Right ventricle myocardium superior (tissue), 1 donor: ENCODE measurements around the gene NPTXR. TPM values are rescaled to one million over a fixed set of nuclear protein-coding genes. Genes with fewer than 3 reads are reported as not detected.

Experiments used
- total RNA-seq: library from RNA; stranded (reverse); fragmentation: NEBNext Ultra II Directional; extraction: Animal tissue kit (Norgen Biotek cat#: 25700); gene quantifications from one replicate; pipeline ENCODE4 v1.2.1, GENCODE V29; 2021
- donor health status: DM: no; HTN: yes; CAD: no; lungs with severe emphysema.

Gene NPTXR
- total RNA-seq, 1 donor from 2014 or later, result 16.8 TPM

Other genes starting within 250 kb of the NPTXR start
- 0.43 TPM for gene FAM227A, start 187.6 kb downstream of the NPTXR start, total RNA-seq
- 38.3 TPM for gene CBY1, start 187.4 kb downstream of the NPTXR start, total RNA-seq
- 60.9 TPM for gene TOMM22, start 162.1 kb downstream of the NPTXR start, total RNA-seq
- 17.2 TPM for gene JOSD1, start 143.1 kb downstream of the NPTXR start, total RNA-seq
- 30.6 TPM for gene GTPBP1, start 138.1 kb downstream of the NPTXR start, total RNA-seq
- gene SUN2, start 88.0 kb downstream of the NPTXR start, total RNA-seq, result 117 TPM
- 12.2 TPM for gene DNAL4, start 49.9 kb downstream of the NPTXR start, total RNA-seq
- 36.1 TPM for gene CBX6, start 28.2 kb upstream of the NPTXR start, total RNA-seq
- 0.35 TPM for gene APOBEC3A, start 113.6 kb upstream of the NPTXR start, total RNA-seq
- 0.75 TPM for gene APOBEC3B, start 138.3 kb upstream of the NPTXR start, total RNA-seq
- gene APOBEC3C, start 170.2 kb upstream of the NPTXR start, total RNA-seq, result 24.9 TPM
- gene APOBEC3D, start 177.1 kb upstream of the NPTXR start, total RNA-seq, result 1.2 TPM
- 4.1 TPM for gene APOBEC3F, start 196.8 kb upstream of the NPTXR start, total RNA-seq
- gene APOBEC3G, start 233.2 kb upstream of the NPTXR start, total RNA-seq, result 2.7 TPM